HEK293T (cell line): Measurements from ENCODE around the gene SPSB3.

ENCODE experiments used
- ARNT ChIP-seq: fragments of 450-650 bp; IDR thresholded peaks from 2 replicates; pipeline ENCODE4 v1.6.1; 2017; ENCODE audit warnings: mild to moderate bottlenecking
- BHLHE40 ChIP-seq: fragments of 450-650 bp; IDR thresholded peaks from 2 replicates; pipeline ENCODE4 v1.6.1; 2016; ENCODE audit warnings: mild to moderate bottlenecking, moderate library complexity, borderline replicate concordance
- CTBP1 ChIP-seq: fragments of 450-650 bp; IDR thresholded peaks from 2 replicates; pipeline ENCODE4 v1.6.1; 2016; ENCODE audit warnings: borderline replicate concordance
- ELF4 ChIP-seq: fragments of 450-650 bp; IDR thresholded peaks from 2 replicates; pipeline ENCODE4 v1.6.1; 2017; ENCODE audit warnings: antibody characterized with exemption
- FOXA1 ChIP-seq: fragments of 450-650 bp; IDR thresholded peaks from 2 replicates; pipeline ENCODE4 v1.6.1; 2016; ENCODE audit warnings: mild to moderate bottlenecking
- FOXK2 ChIP-seq: fragments of 450-650 bp; IDR thresholded peaks from 2 replicates; pipeline ENCODE4 v1.6.1; 2016; ENCODE audit warnings: mild to moderate bottlenecking
- FOXM1 ChIP-seq: fragments of 450-650 bp; IDR thresholded peaks from 2 replicates; pipeline ENCODE4 v1.6.1; 2017; ENCODE audit warnings: mild to moderate bottlenecking, borderline replicate concordance
- HDGF ChIP-seq: fragments of 450-650 bp; IDR thresholded peaks from 2 replicates; pipeline ENCODE4 v1.6.1; 2017; ENCODE audit warnings: antibody characterized with exemption, borderline replicate concordance
- L3MBTL2 ChIP-seq: fragments of 450-650 bp; conservative IDR thresholded peaks from 2 replicates; pipeline ENCODE4 v1.6.1; 2016; ENCODE audit warnings: mild to moderate bottlenecking
- LEF1 ChIP-seq: fragments of 450-650 bp; IDR thresholded peaks from 2 replicates; pipeline ENCODE4 v1.6.1; 2017; ENCODE audit warnings: mild to moderate bottlenecking, borderline replicate concordance
- NFRKB ChIP-seq: fragments of 450-650 bp; IDR thresholded peaks from 2 replicates; pipeline ENCODE4 v1.6.1; 2016; ENCODE audit warnings: mild to moderate bottlenecking, moderate library complexity
- SP1 ChIP-seq: fragments of 450-650 bp; IDR thresholded peaks from 2 replicates; pipeline ENCODE4 v1.6.1; 2017
- SUZ12 ChIP-seq: fragments of 450-650 bp; IDR thresholded peaks from 2 replicates; pipeline ENCODE4 v1.6.1; 2016; ENCODE audit warnings: mild to moderate bottlenecking

DNA sequence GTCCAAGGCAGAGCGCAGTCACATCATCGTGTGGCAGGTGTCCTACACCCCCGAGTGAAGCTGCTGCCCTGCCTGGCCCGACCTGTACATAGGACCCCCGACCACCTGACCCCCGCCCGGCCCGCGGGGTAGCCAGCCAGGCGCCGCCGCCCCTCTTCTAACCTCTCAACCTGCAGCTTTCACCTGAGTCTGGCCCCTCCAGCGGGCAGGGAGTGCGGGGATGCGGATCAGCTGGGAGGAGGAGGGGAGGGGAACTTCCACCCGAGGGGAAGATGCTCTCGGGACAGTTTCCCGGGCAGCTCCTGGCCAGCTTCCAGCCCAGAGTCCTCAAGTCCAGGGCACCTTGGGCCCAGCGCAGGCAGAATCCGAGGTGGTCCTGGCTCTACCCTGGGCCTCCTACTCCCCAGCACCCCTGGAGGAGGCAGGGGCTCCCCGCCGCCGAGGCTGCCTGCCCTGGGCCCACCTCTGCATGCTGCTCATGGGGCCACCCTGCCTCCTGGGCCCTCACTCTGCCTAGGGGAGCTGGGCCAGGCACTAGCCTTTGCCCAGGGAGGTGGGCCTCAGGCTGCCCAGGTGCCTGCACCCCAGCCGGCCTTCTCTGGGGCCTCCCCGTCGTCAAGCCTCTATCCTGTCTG lies 13.5 kb downstream of the SPSB3 start:
- TF ChIP-seq FOXK2 (no peak), LEF1 (no peak), FOXA1 (no peak), ELF4 (no peak), SUZ12 (no peak), CTBP1 (no peak), BHLHE40 (no peak), ARNT (no peak), HDGF (no peak), SP1 (no peak), NFRKB (no peak), FOXM1 (no peak), L3MBTL2 (no peak)
